Measurements from ENCODE around the gene TTYH1. TPM values are rescaled to one million over a fixed set of nuclear protein-coding genes. Genes with fewer than 3 reads are reported as not detected.

Gene TTYH1
- total RNA-seq, 1 donor from 2014 or later: 2.9 TPM

DNA sequence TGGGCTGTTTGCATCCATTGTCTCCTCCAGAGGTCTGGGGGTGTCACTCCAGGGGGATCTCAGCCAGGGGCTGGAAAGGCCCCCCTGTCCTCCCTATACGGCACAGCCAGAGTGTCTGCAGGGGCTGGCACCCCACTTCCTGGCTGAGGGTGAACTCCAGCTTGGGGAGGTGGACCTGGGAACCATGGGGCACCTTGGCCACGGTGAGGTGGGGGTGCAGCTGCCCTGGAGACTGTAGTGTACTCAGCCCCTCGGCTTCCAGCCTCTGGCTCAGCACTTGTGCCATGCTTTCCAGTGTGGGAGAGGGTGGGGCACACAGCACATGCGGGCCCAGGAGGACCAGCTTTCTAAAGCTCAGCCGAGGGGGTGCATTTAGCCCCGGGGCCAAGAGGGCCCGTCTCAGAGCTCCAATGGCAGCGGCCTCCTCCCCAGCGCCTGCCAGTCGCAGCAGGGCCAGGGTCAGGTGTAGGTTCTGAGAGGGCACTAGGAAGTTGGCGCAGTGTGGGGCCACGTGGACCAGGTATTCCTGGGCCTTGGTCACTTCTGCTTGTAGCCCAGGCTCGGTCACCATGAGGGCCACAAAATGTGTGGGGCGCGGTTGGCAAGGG is 46.9 kb downstream of the TTYH1 start:
- H3K4me3 Mint-ChIP-seq (ENCODE audit: unreplicated experiment): peak overlapping the region; percentile 63
- no peak for DNase-seq
- H3K27ac Mint-ChIP-seq (ENCODE audit: unreplicated experiment): peak overlapping the region; percentile 48
- H3K4me1 Mint-ChIP-seq (ENCODE audit: low read depth, unreplicated experiment): peaks cover 3% of the 10 kb centered on the region
- H3K9me3 Mint-ChIP-seq (ENCODE audit: unreplicated experiment): peaks cover 21% of the 10 kb centered on the region
- no peaks in the 10 kb centered on the region for H3K36me3 Mint-ChIP-seq (ENCODE audit: unreplicated experiment)
- TF ChIP-seq, protein P1, sequence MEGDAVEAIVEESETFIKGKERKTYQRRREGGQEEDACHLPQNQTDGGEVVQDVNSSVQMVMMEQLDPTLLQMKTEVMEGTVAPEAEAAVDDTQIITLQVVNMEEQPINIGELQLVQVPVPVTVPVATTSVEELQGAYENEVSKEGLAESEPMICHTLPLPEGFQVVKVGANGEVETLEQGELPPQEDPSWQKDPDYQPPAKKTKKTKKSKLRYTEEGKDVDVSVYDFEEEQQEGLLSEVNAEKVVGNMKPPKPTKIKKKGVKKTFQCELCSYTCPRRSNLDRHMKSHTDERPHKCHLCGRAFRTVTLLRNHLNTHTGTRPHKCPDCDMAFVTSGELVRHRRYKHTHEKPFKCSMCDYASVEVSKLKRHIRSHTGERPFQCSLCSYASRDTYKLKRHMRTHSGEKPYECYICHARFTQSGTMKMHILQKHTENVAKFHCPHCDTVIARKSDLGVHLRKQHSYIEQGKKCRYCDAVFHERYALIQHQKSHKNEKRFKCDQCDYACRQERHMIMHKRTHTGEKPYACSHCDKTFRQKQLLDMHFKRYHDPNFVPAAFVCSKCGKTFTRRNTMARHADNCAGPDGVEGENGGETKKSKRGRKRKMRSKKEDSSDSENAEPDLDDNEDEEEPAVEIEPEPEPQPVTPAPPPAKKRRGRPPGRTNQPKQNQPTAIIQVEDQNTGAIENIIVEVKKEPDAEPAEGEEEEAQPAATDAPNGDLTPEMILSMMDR (IDR thresholded peaks at IDR 0.05; ENCODE audit: partially characterized antibody, unreplicated experiment): no peak
- H3K27me3 Mint-ChIP-seq (ENCODE audit: unreplicated experiment): peaks cover 14% of the 10 kb centered on the region

DNA sequence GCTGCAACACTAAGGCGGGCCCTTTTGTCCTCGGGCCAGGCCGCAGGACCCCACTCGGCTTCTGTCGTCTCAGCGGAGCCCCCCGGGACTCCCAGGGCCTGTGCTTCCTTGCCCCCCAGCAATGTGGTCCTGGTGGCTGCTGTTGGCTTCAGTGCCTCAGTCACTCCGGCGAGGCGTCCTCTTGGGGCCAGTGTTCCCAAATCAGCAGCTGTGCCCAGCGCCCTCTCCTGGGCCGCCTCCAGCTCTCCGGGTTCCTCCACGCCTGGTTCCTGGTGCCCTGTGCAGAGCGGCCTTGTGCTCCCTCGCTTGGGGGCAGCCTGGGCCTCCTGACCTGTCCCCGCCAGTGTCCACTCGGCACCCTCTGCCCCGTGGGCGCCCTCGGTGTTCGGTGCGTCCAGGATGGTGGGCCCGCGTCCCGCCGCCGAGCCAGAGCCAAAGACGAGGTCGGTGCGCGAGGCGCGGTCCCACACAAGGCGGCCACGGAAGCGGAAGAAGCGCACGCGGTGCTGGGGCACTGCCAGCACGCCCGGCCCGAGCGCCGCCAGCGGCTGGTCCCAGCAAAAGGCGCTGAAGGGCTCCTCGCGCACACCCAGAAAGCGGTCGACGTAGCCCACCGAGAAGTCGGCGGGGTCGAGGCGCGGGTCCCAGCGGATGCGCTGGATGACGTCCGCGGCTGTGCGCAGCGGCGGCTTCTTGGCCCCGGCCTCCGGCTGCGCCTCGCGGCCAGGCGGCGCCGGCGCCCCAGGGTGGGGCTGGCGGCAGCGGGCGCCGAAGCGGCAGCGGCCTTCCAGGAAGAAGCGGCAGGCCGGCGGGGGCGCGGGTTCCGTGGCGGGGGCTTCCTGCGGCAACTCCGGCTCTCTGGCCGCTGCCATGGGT is 47.6 kb downstream of the TTYH1 start:
- Mint-ChIP-seq H3K4me1 (ENCODE audit: low read depth, unreplicated experiment) (peaks cover 3% of the 10 kb centered on the region), H3K4me3 (ENCODE audit: unreplicated experiment) (peak overlapping the region; percentile 63), H3K36me3 (ENCODE audit: unreplicated experiment) (no peaks in the 10 kb centered on the region), H3K9me3 (ENCODE audit: unreplicated experiment) (peaks cover 21% of the 10 kb centered on the region), H3K27me3 (ENCODE audit: unreplicated experiment) (peaks cover 14% of the 10 kb centered on the region), H3K27ac (ENCODE audit: unreplicated experiment) (peak overlapping the region; percentile 38)
- DNase-seq: peak; percentile 72
- TF ChIP-seq, protein P1 (IDR thresholded peaks at IDR 0.05; ENCODE audit: partially characterized antibody, unreplicated experiment): no peak

DNA sequence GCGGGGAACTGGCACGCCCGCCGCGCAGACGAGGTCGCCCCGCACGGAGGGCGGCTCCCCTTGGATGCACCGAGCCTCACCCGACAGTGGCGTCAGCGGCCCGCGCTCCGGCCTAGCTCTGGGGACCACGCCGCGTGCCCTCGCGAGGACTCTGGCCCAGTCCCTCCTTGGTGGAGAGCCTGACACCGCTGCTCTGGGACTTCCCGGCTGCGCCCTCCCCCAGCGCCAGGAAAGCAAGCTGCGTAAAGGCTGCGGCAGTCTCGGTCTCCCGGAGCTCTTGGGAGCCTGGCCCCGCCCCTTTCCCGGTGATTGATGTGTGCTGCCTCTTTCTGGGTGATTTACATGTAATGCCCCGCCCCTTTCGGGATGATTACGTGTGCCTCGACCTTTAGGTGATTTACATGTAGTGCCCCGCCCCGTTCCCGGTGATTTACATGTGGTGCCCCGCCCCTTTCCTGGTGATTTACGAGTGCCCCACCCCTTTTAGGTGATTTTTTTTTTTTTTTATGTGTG is 48.3 kb downstream of the TTYH1 start, which contains the start of gene LENG9:
Gene LENG9, minus strand, starts transcription at position 248 of the 513 bp plus-strand sequence. CDS start 252 bp downstream, outside the sequence.
- H3K9me3 Mint-ChIP-seq (ENCODE audit: unreplicated experiment): peaks cover 19% of the 10 kb centered on the region
- peaks cover 3% of the 10 kb centered on the region for H3K4me1 Mint-ChIP-seq (ENCODE audit: low read depth, unreplicated experiment)
- H3K27ac Mint-ChIP-seq (ENCODE audit: unreplicated experiment): peak within 1 kb of the TSS; percentile 88
- peak; percentile 98 for DNase-seq
- peaks cover 18% of the 10 kb centered on the region for H3K27me3 Mint-ChIP-seq (ENCODE audit: unreplicated experiment)
- TF ChIP-seq, protein P1 (IDR thresholded peaks at IDR 0.05; ENCODE audit: partially characterized antibody, unreplicated experiment): no peak
- peak within 1 kb of the TSS; percentile 93 for H3K4me3 Mint-ChIP-seq (ENCODE audit: unreplicated experiment)
- no peaks in the 10 kb centered on the region for H3K36me3 Mint-ChIP-seq (ENCODE audit: unreplicated experiment)

DNA sequence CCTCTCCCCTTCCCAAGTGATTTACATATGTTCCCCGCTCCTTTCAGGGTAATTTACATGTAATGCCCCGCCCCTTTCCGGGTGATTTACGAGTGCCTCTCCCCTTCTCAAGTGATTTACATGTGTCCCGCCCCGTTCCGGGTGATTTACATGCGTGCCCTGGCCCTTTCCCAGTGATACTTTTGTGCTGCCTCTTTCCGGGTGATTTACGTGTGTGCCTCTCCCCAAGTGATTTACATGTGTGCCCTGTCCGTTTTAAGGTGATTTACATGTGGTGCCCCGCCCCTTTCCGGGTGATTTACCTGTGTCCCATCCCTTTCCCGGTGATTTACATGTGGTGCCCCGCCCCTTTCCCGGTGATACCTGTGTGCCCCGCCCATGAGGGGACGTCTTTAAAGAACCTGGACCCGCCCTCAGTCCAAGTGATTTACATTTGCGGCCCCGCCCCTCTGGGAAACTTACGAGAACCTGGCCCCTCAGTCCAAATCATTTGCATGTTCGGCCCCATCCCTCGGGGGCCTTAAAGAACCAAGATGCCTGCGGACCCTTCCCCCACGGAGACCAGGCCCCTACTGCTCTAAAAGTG is 48.9 kb downstream of the TTYH1 start:
- DNase-seq: peak; percentile 81
- H3K9me3 Mint-ChIP-seq (ENCODE audit: unreplicated experiment): peaks cover 16% of the 10 kb centered on the region
- H3K4me3 Mint-ChIP-seq (ENCODE audit: unreplicated experiment): peak overlapping the region; percentile 93

More for the DNA sequence above, 48.9 kb downstream of the TTYH1 start:
- Mint-ChIP-seq H3K36me3 (ENCODE audit: unreplicated experiment) (no peaks in the 10 kb centered on the region), H3K27ac (ENCODE audit: unreplicated experiment) (peak overlapping the region; percentile 88), H3K4me1 (ENCODE audit: low read depth, unreplicated experiment) (peaks cover 3% of the 10 kb centered on the region), H3K27me3 (ENCODE audit: unreplicated experiment) (peaks cover 14% of the 10 kb centered on the region)
- TF ChIP-seq, protein P1 (IDR thresholded peaks at IDR 0.05; ENCODE audit: partially characterized antibody, unreplicated experiment): no peak

Measured in glutamatergic neuron (in vitro differentiated cells).